ENCODE measurements around the gene OSTN. TPM values are rescaled to one million over a fixed set of nuclear protein-coding genes. Genes with fewer than 3 reads are reported as not detected.

Gene OSTN
- total and polyA plus RNA-seq, 2 experiments from 2014 or later = not detected

- TF ChIP-seq, protein P1, sequence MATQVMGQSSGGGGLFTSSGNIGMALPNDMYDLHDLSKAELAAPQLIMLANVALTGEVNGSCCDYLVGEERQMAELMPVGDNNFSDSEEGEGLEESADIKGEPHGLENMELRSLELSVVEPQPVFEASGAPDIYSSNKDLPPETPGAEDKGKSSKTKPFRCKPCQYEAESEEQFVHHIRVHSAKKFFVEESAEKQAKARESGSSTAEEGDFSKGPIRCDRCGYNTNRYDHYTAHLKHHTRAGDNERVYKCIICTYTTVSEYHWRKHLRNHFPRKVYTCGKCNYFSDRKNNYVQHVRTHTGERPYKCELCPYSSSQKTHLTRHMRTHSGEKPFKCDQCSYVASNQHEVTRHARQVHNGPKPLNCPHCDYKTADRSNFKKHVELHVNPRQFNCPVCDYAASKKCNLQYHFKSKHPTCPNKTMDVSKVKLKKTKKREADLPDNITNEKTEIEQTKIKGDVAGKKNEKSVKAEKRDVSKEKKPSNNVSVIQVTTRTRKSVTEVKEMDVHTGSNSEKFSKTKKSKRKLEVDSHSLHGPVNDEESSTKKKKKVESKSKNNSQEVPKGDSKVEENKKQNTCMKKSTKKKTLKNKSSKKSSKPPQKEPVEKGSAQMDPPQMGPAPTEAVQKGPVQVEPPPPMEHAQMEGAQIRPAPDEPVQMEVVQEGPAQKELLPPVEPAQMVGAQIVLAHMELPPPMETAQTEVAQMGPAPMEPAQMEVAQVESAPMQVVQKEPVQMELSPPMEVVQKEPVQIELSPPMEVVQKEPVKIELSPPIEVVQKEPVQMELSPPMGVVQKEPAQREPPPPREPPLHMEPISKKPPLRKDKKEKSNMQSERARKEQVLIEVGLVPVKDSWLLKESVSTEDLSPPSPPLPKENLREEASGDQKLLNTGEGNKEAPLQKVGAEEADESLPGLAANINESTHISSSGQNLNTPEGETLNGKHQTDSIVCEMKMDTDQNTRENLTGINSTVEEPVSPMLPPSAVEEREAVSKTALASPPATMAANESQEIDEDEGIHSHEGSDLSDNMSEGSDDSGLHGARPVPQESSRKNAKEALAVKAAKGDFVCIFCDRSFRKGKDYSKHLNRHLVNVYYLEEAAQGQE (IDR thresholded peaks at IDR 0.05; ENCODE audit: unreplicated experiment) = no peak
- TF ChIP-seq JUNB (IDR thresholded peaks at IDR 0.05; ENCODE audit: unreplicated experiment) = no peak
- no peak for TF ChIP-seq NANOG (IDR thresholded peaks at IDR 0.05; ENCODE audit: borderline replicate concordance)
- TF ChIP-seq EZH2 (IDR thresholded peaks at IDR 0.05; ENCODE audit: low read depth, unreplicated experiment) = no peak
- TF ChIP-seq CREB1 (CRISPR knock-in tag; IDR thresholded peaks at IDR 0.05; ENCODE audit: low read depth) = no peak
- TF ChIP-seq STAT1 (IDR thresholded peaks at IDR 0.05; ENCODE audit: unreplicated experiment) = no peak
These were observed 103.4 kb downstream of the OSTN start (continued) for GRCh38 chr3:191302451-191302850.

DNA sequence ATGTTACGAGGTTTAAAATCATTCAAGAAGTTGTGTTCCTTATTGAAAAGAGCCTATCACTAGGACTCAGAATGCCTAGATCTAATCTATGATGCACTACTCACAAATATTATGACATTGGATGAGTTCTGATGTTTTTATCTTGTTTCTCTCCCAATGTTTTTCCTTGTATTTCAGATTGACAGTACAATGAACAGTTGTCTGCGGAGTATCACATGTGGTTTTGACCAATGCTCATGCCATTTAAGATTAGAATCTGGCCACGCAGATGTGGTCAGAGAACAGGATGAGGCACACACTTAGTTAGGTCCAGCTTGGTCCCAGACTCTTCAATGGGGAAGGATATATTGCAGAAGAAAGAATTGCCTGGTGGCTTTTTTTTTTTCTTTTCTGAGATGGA lies 104.6 kb downstream of the OSTN start:
- Histone ChIP-seq H3K4me2 (no peak overlapping the region), H3K27ac (ENCODE audit: low read depth) (no peak overlapping the region), H3K9me2 (ENCODE audit: insufficient read depth) (no peaks in the 10 kb centered on the region), H3K27me3 (ENCODE audit: insufficient read depth) (no peaks in the 10 kb centered on the region), H4K20me1 (replicated peaks; ENCODE audit: insufficient read depth) (no peaks in the 10 kb centered on the region), H3K36me3 (ENCODE audit: insufficient read depth) (no peaks in the 10 kb centered on the region), H3F3A (replicated peaks; ENCODE audit: low read depth) (no peaks in the 10 kb centered on the region), H3K4me3 (no peak overlapping the region), H3K79me2 (replicated peaks; ENCODE audit: insufficient read depth) (no peaks in the 10 kb centered on the region), H2AFZ (no peak overlapping the region), H3K4me1 (ENCODE audit: insufficient read depth) (peaks cover 12% of the 10 kb centered on the region)
- Mint-ChIP-seq H3K4me3 (no peak overlapping the region), H3K4me1 (peaks cover 22% of the 10 kb centered on the region), H3K36me3 (ENCODE audit: low read depth) (no peaks in the 10 kb centered on the region), H3K9me3 (no peaks in the 10 kb centered on the region), H3K27me3 (ENCODE audit: insufficient read depth, low read depth, poor library complexity) (peaks cover 5% of the 10 kb centered on the region), H3K27ac (no peak overlapping the region)
- TF ChIP-seq CTCF (conservative IDR thresholded peaks at IDR 0.05; ENCODE audit: low read depth in 2 of 2) (no peak), POLR2AphosphoS5 (IDR thresholded peaks at IDR 0.05; ENCODE audit: low read depth) (no peak), ETS1 (IDR thresholded peaks at IDR 0.05) (no peak)
- ATAC-seq (no peak), DNase-seq (ENCODE audit: low spot score) (no peak)

Measured in GM23338 (cell line).